Immature natural killer cell (primary cell): Measurements from ENCODE around the gene CDKN1C. TPM values are rescaled to one million over a fixed set of nuclear protein-coding genes. Genes with fewer than 3 reads are reported as not detected.

ENCODE experiments used
- DNase-seq, 3 donors: peaks; one replicate each; pipeline ENCODE4 v3.0.0; 2022; ENCODE audit warnings: mixed read lengths in 1 of 3
- H3K27ac Mint-ChIP-seq, 6 donors: one replicate each; pipeline ENCODE4 v1.8.0; 2020; ENCODE audit warnings: mixed read lengths in 6 of 6, mild to moderate bottlenecking in 5 of 6, inconsistent platforms in 4 of 6, moderate library complexity in 3 of 6
- H3K27me3 Mint-ChIP-seq, 3 donors: one replicate each; pipeline ENCODE4 v1.8.0; 2020 to 2021; ENCODE audit warnings: low read depth in 3 of 3, mild to moderate bottlenecking in 3 of 3, mixed read lengths in 3 of 3, moderate library complexity in 3 of 3, inconsistent platforms in 1 of 3
- H3K36me3 Mint-ChIP-seq, 3 donors: one replicate each; pipeline ENCODE4 v1.8.0; 2020; ENCODE audit warnings: mixed read lengths in 3 of 3, inconsistent platforms in 2 of 3, mild to moderate bottlenecking in 2 of 3
- H3K4me1 Mint-ChIP-seq, 2 donors: one replicate each; pipeline ENCODE4 v1.8.0; 2020; ENCODE audit warnings: inconsistent platforms in 2 of 2, mild to moderate bottlenecking in 2 of 2, mixed read lengths in 2 of 2, moderate library complexity in 1 of 2
- H3K4me3 Mint-ChIP-seq, 5 donors: one replicate each; pipeline ENCODE4 v1.8.0; 2020; ENCODE audit warnings: mild to moderate bottlenecking in 5 of 5, mixed read lengths in 5 of 5, inconsistent platforms in 3 of 5, moderate library complexity in 3 of 5
- H3K9me3 Mint-ChIP-seq, 6 donors: one replicate each; pipeline ENCODE4 v1.8.0; 2020; ENCODE audit warnings: mild to moderate bottlenecking in 6 of 6, mixed read lengths in 6 of 6, inconsistent platforms in 4 of 6, moderate library complexity in 3 of 6
- polyA plus RNA-seq, 3 donors: library from polyadenylated mRNA; unstranded; fragments of 300-500 nt; fragmentation: Illumina TruSeq; gene quantifications; one replicate each; pipeline ENCODE4 v1.2.3, GENCODE V29; 2021

Gene CDKN1C
- polyA plus RNA-seq: under 1 TPM in 1 of 3 donors, not detected in 2; 0.24 TPM

GRCh38 chr11:2885678-2886081 lies at the start of gene CDKN1C:
TSS of gene CDKN1C (minus strand) at chr11:2885775. CDS start at chr11:2885456, 319 bp downstream.
- peak within 1 kb of the TSS; percentile 77 to 93 (median 92) for H3K4me3 Mint-ChIP-seq

GRCh38 chr11:2934611-2935239 lies 49.1 kb upstream of the CDKN1C start:
- H3K27me3 Mint-ChIP-seq: peaks cover 32 to 40% (median 36%) of the 10 kb centered on the region in 3 donors
- DNase-seq: no peak
- peaks cover 18% of the 10 kb centered on the region in 2 donors for H3K4me1 Mint-ChIP-seq

More at GRCh38 chr11:2885678-2886081, at the start of gene CDKN1C:
- Mint-ChIP-seq H3K4me1 (peaks cover 17 to 22% of the 10 kb centered on the region in 2 donors), H3K27ac (peak within 1 kb of the TSS in 3 of 6 donors; percentile 11 to 74 (median 69)), H3K27me3 (peaks cover 7 to 14% (median 10%) of the 10 kb centered on the region in 3 donors), H3K36me3 (no peaks in the 10 kb centered on the region), H3K9me3 (no peaks in the 10 kb centered on the region)
- DNase-seq: peak; percentile 83 to 88 (median 86)

GRCh38 chr11:2934021-2934550 lies 48.5 kb upstream of the CDKN1C start:
- H3K9me3 Mint-ChIP-seq: peaks cover 13 to 23% (median 20%) of the 10 kb centered on the region in 6 donors
- peak overlapping the region in 1 of 5 donors; percentile 16 for H3K4me3 Mint-ChIP-seq
- DNase-seq: no peak
- peaks cover 0 to 9% (median 4%) of the 10 kb centered on the region in 3 donors for H3K36me3 Mint-ChIP-seq
- H3K4me1 Mint-ChIP-seq: peaks cover 15 to 17% of the 10 kb centered on the region in 2 donors
- peak overlapping the region in 2 of 6 donors; percentile 29 to 40 for H3K27ac Mint-ChIP-seq
- peaks cover 30 to 37% (median 31%) of the 10 kb centered on the region in 3 donors for H3K27me3 Mint-ChIP-seq

More at GRCh38 chr11:2934611-2935239, 49.1 kb upstream of the CDKN1C start:
- Mint-ChIP-seq H3K4me3 (no peak overlapping the region), H3K36me3 (peaks cover 0 to 9% (median 4%) of the 10 kb centered on the region in 3 donors), H3K9me3 (peaks cover 15 to 25% (median 22%) of the 10 kb centered on the region in 6 donors), H3K27ac (peak overlapping the region in 1 of 6 donors; percentile 16)

- peaks cover 8 to 17% (median 14%) of the 10 kb centered on the region in 6 donors for H3K9me3 Mint-ChIP-seq
- H3K36me3 Mint-ChIP-seq: peaks cover 0 to 6% (median 4%) of the 10 kb centered on the region in 3 donors
- H3K4me3 Mint-ChIP-seq: no peak overlapping the region
- peaks cover 16 to 17% of the 10 kb centered on the region in 2 donors for H3K4me1 Mint-ChIP-seq
- H3K27ac Mint-ChIP-seq: peak overlapping the region in 2 of 6 donors; percentile 29 to 50
- DNase-seq: peak; percentile 42 to 61 (median 44)
- H3K27me3 Mint-ChIP-seq: peaks cover 24 to 33% (median 28%) of the 10 kb centered on the region in 3 donors
These were observed 47.9 kb upstream of the CDKN1C start for GRCh38 chr11:2933375-2934020.

GRCh38 chr11:2932850-2933251 lies 47.3 kb upstream of the CDKN1C start:
- Mint-ChIP-seq H3K9me3 (peaks cover 6 to 11% (median 9%) of the 10 kb centered on the region in 6 donors), H3K27ac (peak overlapping the region in 1 of 6 donors; percentile 50), H3K36me3 (peaks cover 0 to 5% (median 4%) of the 10 kb centered on the region in 3 donors), H3K27me3 (peaks cover 21 to 33% (median 23%) of the 10 kb centered on the region in 3 donors), H3K4me3 (no peak overlapping the region), H3K4me1 (peaks cover 22 to 23% of the 10 kb centered on the region in 2 donors)
- no peak for DNase-seq

GRCh38 chr11:2931771-2932738 lies 46.5 kb upstream of the CDKN1C start:
- DNase-seq: no peak
- H3K27me3 Mint-ChIP-seq: peaks cover 13 to 30% (median 15%) of the 10 kb centered on the region in 3 donors
- no peaks in the 10 kb centered on the region for H3K36me3 Mint-ChIP-seq
- H3K4me1 Mint-ChIP-seq: peaks cover 22 to 24% of the 10 kb centered on the region in 2 donors
- no peak overlapping the region for H3K4me3 Mint-ChIP-seq
- H3K9me3 Mint-ChIP-seq: peaks cover 0 to 3% (median 2%) of the 10 kb centered on the region in 6 donors
- peak overlapping the region in 2 of 6 donors; percentile 19 to 50 for H3K27ac Mint-ChIP-seq

- Mint-ChIP-seq H3K27ac (no peak overlapping the region), H3K4me3 (no peak overlapping the region), H3K36me3 (no peaks in the 10 kb centered on the region), H3K27me3 (peaks cover 11 to 28% (median 15%) of the 10 kb centered on the region in 3 donors), H3K4me1 (peaks cover 22 to 24% of the 10 kb centered on the region in 2 donors), H3K9me3 (peaks cover 0 to 1% (median 0%) of the 10 kb centered on the region in 6 donors)
- no peak for DNase-seq
These were observed 45.8 kb upstream of the CDKN1C start for GRCh38 chr11:2931420-2931746.

- H3K36me3 Mint-ChIP-seq: no peaks in the 10 kb centered on the region
- DNase-seq: peak in 2 of 3 donors; percentile 31 to 41
- H3K27me3 Mint-ChIP-seq: peaks cover 11 to 27% (median 15%) of the 10 kb centered on the region in 3 donors
- peak overlapping the region; percentile 66 to 88 (median 78) for H3K4me3 Mint-ChIP-seq
- peaks cover 0 to 1% (median 0%) of the 10 kb centered on the region in 6 donors for H3K9me3 Mint-ChIP-seq
- H3K4me1 Mint-ChIP-seq: peaks cover 22 to 24% of the 10 kb centered on the region in 2 donors
- H3K27ac Mint-ChIP-seq: peak overlapping the region in 4 of 6 donors; percentile 59 to 87 (median 76)
These were observed 45.3 kb upstream of the CDKN1C start for GRCh38 chr11:2930704-2931419.

GRCh38 chr11:2929950-2930703 lies 44.6 kb upstream of the CDKN1C start:
- Mint-ChIP-seq H3K36me3 (no peaks in the 10 kb centered on the region), H3K4me3 (peak overlapping the region; percentile 74 to 88 (median 78)), H3K27ac (peak overlapping the region in 5 of 6 donors; percentile 59 to 87 (median 83)), H3K27me3 (peaks cover 11 to 27% (median 15%) of the 10 kb centered on the region in 3 donors), H3K4me1 (peaks cover 22 to 24% of the 10 kb centered on the region in 2 donors), H3K9me3 (peaks cover 0 to 1% (median 0%) of the 10 kb centered on the region in 6 donors)
- peak in 2 of 3 donors; percentile 39 to 42 for DNase-seq

GRCh38 chr11:2929531-2929949 lies 44.0 kb upstream of the CDKN1C start:
- Mint-ChIP-seq H3K36me3 (no peaks in the 10 kb centered on the region), H3K9me3 (no peaks in the 10 kb centered on the region), H3K27me3 (peaks cover 11 to 24% (median 15%) of the 10 kb centered on the region in 3 donors), H3K4me1 (peaks cover 22 to 24% of the 10 kb centered on the region in 2 donors), H3K27ac (peak overlapping the region in 2 of 6 donors; percentile 60 to 68), H3K4me3 (peak overlapping the region in 4 of 5 donors; percentile 71 to 88 (median 79))
- DNase-seq: peak in 1 of 3 donors; percentile 38

- H3K4me3 Mint-ChIP-seq: peak within 1 kb of the TSS; percentile 74 to 88 (median 84)
- peak; percentile 41 to 59 (median 53) for DNase-seq
- no peaks in the 10 kb centered on the region for H3K36me3 Mint-ChIP-seq
- peaks cover 11 to 24% (median 13%) of the 10 kb centered on the region in 3 donors for H3K27me3 Mint-ChIP-seq
- H3K9me3 Mint-ChIP-seq: no peaks in the 10 kb centered on the region
- H3K4me1 Mint-ChIP-seq: peaks cover 22 to 24% of the 10 kb centered on the region in 2 donors
- peak within 1 kb of the TSS in 5 of 6 donors; percentile 39 to 87 (median 66) for H3K27ac Mint-ChIP-seq
These were observed 43.3 kb upstream of the CDKN1C start, which contains the start of gene PHLDA2 for GRCh38 chr11:2928605-2929530. TSS of gene PHLDA2 (minus strand) at chr11:2929420. CDS start at chr11:2929364, 56 bp downstream.
